ENCODE data around the gene SPAG7.
A peak's percentile ranks its signal among the peaks of the same experiment; 100 is the strongest.

The SPAG7 gene

DNA sequence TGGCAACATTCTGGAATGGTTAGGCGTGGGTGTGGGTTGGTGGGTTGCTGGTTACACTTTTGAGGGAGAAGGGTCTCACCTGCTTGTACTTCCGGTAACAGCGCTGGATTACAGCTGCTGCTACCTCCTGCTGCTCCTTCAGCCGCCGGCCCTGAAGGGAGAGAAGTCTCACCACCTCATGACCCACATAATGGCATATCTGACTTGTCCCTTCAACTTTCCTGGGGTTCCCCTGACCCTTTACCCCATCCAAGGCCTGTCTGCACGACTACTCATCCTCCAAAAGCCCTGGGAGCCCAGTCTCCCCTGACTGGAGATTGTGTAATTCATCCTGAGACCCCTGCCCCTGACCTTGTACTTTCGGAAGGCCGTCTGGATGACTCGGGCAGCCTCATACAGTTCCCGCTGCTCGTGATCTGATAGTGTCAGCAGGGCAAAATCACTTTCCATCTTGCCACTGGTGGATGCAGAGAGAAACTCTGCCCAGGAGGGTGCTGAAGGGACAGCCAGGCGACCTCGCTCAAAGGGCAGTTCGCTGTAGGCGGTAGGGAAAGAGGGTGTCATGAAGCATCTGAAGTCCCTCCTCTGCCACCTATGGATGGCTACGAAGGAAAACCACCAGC is 2.0 kb upstream of the SPAG7 start:
- H3K4me3 ChIP-seq (ENCODE audit: low read length), result no peak overlapping the region
- TF ChIP-seq, protein P1, sequence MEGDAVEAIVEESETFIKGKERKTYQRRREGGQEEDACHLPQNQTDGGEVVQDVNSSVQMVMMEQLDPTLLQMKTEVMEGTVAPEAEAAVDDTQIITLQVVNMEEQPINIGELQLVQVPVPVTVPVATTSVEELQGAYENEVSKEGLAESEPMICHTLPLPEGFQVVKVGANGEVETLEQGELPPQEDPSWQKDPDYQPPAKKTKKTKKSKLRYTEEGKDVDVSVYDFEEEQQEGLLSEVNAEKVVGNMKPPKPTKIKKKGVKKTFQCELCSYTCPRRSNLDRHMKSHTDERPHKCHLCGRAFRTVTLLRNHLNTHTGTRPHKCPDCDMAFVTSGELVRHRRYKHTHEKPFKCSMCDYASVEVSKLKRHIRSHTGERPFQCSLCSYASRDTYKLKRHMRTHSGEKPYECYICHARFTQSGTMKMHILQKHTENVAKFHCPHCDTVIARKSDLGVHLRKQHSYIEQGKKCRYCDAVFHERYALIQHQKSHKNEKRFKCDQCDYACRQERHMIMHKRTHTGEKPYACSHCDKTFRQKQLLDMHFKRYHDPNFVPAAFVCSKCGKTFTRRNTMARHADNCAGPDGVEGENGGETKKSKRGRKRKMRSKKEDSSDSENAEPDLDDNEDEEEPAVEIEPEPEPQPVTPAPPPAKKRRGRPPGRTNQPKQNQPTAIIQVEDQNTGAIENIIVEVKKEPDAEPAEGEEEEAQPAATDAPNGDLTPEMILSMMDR (IDR thresholded peaks at IDR 0.05; ENCODE audit: insufficient read depth, low read depth, low read length, missing control alignments), result no peak
- no peak for DNase-seq (ENCODE audit: low read depth)

DNA sequence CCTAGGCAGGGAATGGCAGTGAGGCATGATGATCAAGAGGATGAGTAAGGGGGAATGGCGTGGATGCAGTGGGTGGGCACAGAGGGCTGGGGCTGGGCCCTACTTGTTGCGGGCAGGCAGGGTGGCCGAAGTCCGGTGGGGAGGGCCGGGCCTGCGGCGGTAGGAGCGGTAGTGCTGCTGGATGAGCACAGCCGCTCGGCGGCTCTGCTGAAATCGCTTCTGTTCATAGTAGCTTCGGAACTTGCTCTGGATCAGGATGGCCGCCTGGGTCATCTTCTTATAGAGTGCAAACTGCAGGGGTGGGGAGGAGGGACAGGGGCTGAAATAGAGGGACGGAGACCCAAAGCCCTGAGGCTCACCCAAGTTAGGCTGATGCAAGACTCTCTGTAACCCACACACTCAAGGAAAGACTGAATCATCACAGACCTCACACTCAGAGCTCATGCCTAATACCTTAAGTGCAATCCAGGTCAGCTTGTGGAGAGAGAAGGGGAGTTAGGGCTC is 1.5 kb upstream of the SPAG7 start:
- peak; percentile 89 for DNase-seq (ENCODE audit: low read depth)
- TF ChIP-seq, protein P1 (IDR thresholded peaks at IDR 0.05; ENCODE audit: insufficient read depth, low read depth, low read length, missing control alignments), result no peak
- peak overlapping the region; percentile 84 for H3K4me3 ChIP-seq (ENCODE audit: low read length)

DNA sequence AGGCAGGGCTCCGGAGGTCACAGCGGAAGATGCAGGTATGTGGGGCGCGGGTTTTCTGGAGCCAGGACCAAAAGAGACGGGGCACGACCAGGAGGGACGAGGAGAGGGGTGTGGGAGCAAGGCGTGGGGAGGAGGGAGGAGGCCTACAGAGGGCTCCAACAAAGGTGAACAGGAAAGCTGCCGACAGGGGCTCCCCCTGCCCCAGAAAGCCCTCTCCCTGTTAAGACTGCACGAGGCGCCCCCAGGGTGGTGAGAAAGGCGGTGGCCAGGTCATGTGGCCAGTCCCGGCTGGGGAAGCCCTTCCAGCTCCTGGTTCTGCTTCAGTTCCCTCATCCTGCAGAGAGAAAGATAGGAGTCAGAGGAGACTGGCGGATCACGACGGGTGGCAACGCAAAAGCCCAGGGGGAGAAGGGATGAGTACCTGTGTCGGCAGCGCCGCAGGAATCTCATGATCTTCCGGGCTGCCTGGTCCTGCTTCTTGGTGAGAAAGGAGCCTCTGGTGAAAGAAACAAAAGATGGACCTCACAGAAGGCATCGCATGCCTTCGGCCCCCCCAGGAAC is 949 bp upstream of the SPAG7 start:
- DNase-seq (ENCODE audit: low read depth), result peak; percentile 63
- TF ChIP-seq, protein P1 (IDR thresholded peaks at IDR 0.05; ENCODE audit: insufficient read depth, low read depth, low read length, missing control alignments), result no peak

DNA sequence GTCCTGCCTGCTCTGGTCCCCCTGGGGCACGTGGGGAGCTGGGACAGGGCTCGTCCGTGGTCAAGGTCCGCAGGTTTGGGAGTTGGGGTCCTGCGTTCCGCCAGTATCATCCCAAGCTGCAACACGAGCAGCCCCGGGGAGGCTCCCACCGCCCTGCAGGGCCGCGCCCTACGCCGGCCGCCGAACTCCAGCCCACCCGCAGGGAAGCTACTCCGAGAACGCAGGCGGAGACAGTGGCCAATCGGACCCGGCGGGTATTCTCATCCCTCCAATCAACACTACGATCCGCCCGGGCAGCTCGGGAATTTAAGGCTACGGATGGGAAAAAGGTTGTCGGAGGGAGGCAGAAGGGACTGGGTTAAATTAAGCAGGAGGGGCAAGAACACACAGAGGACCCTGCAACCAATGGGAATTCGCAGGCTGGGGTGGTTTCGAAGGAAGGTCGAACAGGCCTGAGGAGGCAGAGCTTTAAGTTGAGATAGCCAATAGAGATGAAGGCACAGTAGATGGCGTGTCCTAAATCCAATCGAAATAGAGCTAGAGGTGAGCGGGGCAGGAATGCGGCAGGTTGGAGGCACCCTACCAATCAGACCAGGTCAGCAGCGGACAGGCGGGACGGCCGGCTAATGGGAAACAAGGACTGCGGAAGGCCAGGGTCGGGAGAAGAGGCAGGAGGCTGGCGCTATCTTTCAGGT is 626 bp downstream of the SPAG7 start:
- H3K4me3 ChIP-seq (ENCODE audit: low read length), result peak overlapping the region; percentile 84
- DNase-seq (ENCODE audit: low read depth), result peak; percentile 100
- TF ChIP-seq, protein P1 (IDR thresholded peaks at IDR 0.05; ENCODE audit: insufficient read depth, low read depth, low read length, missing control alignments), result no peak

More for the DNA sequence above, 949 bp upstream of the SPAG7 start:
- peak overlapping the region; percentile 84 for H3K4me3 ChIP-seq (ENCODE audit: low read length)

DNA sequence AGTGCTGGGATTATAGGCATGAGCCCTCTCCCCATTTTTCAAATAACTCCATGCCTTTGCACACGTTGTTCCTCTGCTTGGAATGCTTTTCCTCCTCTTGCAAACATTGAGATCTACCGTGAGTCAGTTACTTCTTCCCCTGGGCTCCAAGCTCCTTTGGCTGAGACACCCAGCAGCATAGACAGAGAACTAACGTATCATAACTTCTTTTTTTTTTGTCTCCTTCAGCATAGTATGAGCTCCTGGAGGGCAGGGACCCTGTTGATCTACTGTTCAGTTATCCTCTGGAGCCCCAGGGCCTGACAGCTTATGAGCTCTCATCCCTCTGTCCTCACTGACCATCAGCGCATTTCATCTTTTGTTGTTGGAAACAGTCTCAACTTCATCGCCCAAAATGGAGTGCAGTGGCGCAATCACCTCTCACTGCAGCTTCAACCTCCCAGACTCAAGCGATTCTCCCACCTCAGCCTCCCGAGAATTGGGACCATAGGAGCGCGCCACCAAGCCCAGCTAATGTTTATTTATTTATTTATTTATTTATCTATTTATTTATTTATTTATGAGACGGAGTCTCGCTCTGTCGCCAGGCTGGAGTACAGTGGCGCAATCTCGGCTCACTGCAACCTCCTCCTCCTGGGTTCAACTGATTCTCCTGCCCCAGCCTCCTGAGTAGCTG is 2.2 kb downstream of the SPAG7 start:
- TF ChIP-seq, protein P1 (IDR thresholded peaks at IDR 0.05; ENCODE audit: insufficient read depth, low read depth, low read length, missing control alignments), result no peak
- no peak for DNase-seq (ENCODE audit: low read depth)
- H3K4me3 ChIP-seq (ENCODE audit: low read length), result no peak overlapping the region

DNA sequence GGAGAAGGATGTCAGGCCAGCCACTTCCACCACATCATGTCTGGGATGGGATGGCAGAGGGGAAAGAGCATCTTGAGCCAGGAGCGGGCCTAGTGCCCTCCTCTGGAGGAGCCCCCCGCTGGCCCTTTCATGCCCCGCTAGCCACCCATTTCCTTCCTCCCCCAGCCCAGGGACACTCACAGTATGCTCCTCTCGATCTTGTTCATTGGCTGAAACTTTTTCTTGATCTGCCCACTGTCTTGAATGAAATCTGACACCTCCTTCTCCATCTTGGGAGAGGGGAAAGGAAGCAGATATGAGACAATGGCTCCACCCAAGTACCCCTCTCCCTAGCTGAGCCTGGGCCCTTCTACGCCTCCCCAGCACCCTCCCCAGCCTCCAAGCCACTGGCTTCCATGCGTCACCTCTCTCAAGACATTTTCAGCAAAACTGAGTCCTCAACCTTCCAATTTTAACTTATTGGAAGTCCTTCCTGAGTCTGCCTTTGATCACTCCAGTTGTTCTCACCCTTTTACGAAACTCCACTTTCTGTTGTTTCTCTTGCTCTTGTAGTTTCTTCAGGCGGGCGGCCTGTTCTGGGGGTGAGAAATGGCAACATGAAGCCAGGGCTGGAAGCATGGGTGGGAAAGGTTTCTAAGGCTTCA is 7.2 kb downstream of the SPAG7 start:
- no peak overlapping the region for H3K4me3 ChIP-seq (ENCODE audit: low read length)
- TF ChIP-seq, protein P1 (IDR thresholded peaks at IDR 0.05; ENCODE audit: insufficient read depth, low read depth, low read length, missing control alignments), result no peak
- no peak for DNase-seq (ENCODE audit: low read depth)

Data from epithelial cell of esophagus (primary cell).